SK-N-SH treated with all-trans-retinoic acid at 6 μM for 48 hours (cell line): ENCODE measurements around the gene BEND7.

Experiments
- ARNTL ChIP-seq: fragments of 450-650 bp; formaldehyde crosslinking; IDR thresholded peaks from 2 replicates; pipeline ENCODE4 v1.5.0; 2020; ENCODE audit warnings: low read depth, mild to moderate bottlenecking, moderate library complexity, borderline replicate concordance
- BACH2 ChIP-seq: fragments of 250-450 bp; sonication (Bioruptor Pico); IDR thresholded peaks from 2 replicates; pipeline ENCODE4 v1.9.0; 2021; ENCODE audit warnings: mild to moderate bottlenecking, borderline replicate concordance
- ZNF8 ChIP-seq: fragments of 450-650 bp; formaldehyde crosslinking; IDR thresholded peaks from 2 replicates; pipeline ENCODE4 v1.5.0; 2020; ENCODE audit warnings: mild to moderate bottlenecking, moderate library complexity
- TF ChIP-seq, protein P1 (sequence below): fragments of 250-450 bp; sonication (Bioruptor Pico); IDR thresholded peaks from 2 replicates; pipeline ENCODE4 v1.5.1; 2020; ENCODE audit warnings: low read depth, mild to moderate bottlenecking, moderate library complexity

DNA sequence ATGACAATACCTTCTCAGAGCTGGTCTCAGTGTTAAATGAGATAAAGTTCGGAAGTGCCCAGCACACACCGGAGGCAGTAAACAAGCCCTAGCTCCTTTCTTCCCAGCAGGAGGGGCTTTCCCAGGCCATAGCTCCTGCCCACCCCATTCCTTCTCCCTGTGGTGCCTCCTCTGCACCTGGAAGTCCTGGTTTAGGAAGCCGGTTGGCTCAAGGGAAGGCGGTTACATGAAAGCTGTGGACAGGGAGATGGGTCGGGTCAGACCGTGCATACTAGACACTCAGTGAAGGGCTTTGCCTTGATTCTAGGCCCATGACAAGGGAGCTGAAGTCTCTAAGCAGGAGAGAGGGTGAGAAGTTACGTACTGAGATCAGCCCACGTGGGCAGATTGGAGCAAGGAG, 8.6 kb downstream of the BEND7 start:
- TF ChIP-seq, protein P1, sequence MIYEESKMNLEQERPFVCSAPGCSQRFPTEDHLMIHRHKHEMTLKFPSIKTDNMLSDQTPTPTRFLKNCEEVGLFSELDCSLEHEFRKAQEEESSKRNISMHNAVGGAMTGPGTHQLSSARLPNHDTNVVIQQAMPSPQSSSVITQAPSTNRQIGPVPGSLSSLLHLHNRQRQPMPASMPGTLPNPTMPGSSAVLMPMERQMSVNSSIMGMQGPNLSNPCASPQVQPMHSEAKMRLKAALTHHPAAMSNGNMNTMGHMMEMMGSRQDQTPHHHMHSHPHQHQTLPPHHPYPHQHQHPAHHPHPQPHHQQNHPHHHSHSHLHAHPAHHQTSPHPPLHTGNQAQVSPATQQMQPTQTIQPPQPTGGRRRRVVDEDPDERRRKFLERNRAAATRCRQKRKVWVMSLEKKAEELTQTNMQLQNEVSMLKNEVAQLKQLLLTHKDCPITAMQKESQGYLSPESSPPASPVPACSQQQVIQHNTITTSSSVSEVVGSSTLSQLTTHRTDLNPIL (CRISPR knock-in tag) = no peak
- no peak for TF ChIP-seq ZNF8 (CRISPR knock-in tag)
- no peak for TF ChIP-seq ARNTL (CRISPR knock-in tag)
- TF ChIP-seq BACH2 (CRISPR knock-in tag) = no peak
